Measurements from ENCODE around the gene RNF114. TPM values are rescaled to one million over a fixed set of nuclear protein-coding genes. Genes with fewer than 3 reads are reported as not detected.

Gene RNF114
- total and polyA plus RNA-seq, 10 of the 15 experiments (the other 5 are each of a cell fraction or from before 2014, with no cell fraction given), result 28.0 to 82.3 (median 47.2) TPM

DNA sequence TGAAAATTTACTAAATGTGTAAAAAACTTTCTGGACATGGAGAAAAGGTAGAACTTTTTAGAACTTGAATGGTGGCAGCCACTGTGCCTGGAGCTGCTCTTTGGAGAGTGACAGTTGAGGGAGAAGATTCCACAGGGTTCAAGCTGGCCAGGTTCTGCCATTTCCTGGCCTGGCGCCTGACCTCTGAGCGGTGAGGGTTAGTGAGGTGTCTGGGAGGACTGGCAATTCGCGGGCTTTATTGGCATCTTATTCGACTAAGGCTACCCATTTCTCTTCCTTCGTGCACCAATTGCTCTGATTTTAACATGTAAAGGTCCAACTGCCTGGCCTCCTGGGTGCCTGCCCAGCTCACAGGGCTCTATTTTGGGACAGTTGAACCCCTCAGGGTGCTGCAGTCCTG, 49.0 kb downstream of the RNF114 start:
- H3K4me2 ChIP-seq (ENCODE audit: control insufficient read depth, insufficient read depth), result no peak overlapping the region
- no peak for DNase-seq (ENCODE audit: low read depth, low spot score)
- in situ Hi-C loops (cut with MboI), result no loop called here

More for the DNA sequence above, 49.0 kb downstream of the RNF114 start:
- TF ChIP-seq ZZZ3 (IDR thresholded peaks at IDR 0.05; ENCODE audit: control insufficient read depth, insufficient read length, low read depth) (no peak), BCL11A (IDR thresholded peaks at IDR 0.05; ENCODE audit: low read depth, low read length) (no peak), JUNB (IDR thresholded peaks at IDR 0.05) (no peak), NFYA (IDR thresholded peaks at IDR 0.05; ENCODE audit: borderline replicate concordance, low read depth, low read length) (no peak), POLR2AphosphoS2 (IDR thresholded peaks at IDR 0.05; ENCODE audit: low read depth, low read length) (no peak), YBX1 (IDR thresholded peaks at IDR 0.05) (no peak), CHD4 (IDR thresholded peaks at IDR 0.05) (no peak), POLR2AphosphoS5 (IDR thresholded peaks at IDR 0.05; ENCODE audit: low read length) (no peak), MYB (IDR thresholded peaks at IDR 0.05; ENCODE audit: borderline replicate concordance, low read depth, low read length) (no peak), NBN (IDR thresholded peaks at IDR 0.05) (no peak), SRF (IDR thresholded peaks at IDR 0.05; ENCODE audit: low read depth in 2 of 2, low read length in 2 of 2) (no peak), CBX3 (IDR thresholded peaks at IDR 0.05; ENCODE audit: borderline replicate concordance, low read depth) (no peak), SIN3A (IDR thresholded peaks at IDR 0.05; ENCODE audit: low read depth, low read length) (no peak), TCF12 (IDR thresholded peaks at IDR 0.05; ENCODE audit: low read depth, low read length) (no peak), EP300 (IDR thresholded peaks at IDR 0.05; ENCODE audit: borderline replicate concordance in 1 of 2, control insufficient read depth in 1 of 2, low read depth in 2 of 2, low read length in 2 of 2) (no peak), CREB1 (IDR thresholded peaks at IDR 0.05; ENCODE audit: low read depth) (no peak), ZSCAN29 (IDR thresholded peaks at IDR 0.05) (no peak)
- TF ChIP-seq, protein P1, sequence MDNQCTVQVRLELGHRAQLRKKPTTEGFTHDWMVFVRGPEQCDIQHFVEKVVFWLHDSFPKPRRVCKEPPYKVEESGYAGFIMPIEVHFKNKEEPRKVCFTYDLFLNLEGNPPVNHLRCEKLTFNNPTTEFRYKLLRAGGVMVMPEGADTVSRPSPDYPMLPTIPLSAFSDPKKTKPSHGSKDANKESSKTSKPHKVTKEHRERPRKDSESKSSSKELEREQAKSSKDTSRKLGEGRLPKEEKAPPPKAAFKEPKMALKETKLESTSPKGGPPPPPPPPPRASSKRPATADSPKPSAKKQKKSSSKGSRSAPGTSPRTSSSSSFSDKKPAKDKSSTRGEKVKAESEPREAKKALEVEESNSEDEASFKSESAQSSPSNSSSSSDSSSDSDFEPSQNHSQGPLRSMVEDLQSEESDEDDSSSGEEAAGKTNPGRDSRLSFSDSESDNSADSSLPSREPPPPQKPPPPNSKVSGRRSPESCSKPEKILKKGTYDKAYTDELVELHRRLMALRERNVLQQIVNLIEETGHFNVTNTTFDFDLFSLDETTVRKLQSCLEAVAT (IDR thresholded peaks at IDR 0.05), result no peak
- TF ChIP-seq, protein P2, sequence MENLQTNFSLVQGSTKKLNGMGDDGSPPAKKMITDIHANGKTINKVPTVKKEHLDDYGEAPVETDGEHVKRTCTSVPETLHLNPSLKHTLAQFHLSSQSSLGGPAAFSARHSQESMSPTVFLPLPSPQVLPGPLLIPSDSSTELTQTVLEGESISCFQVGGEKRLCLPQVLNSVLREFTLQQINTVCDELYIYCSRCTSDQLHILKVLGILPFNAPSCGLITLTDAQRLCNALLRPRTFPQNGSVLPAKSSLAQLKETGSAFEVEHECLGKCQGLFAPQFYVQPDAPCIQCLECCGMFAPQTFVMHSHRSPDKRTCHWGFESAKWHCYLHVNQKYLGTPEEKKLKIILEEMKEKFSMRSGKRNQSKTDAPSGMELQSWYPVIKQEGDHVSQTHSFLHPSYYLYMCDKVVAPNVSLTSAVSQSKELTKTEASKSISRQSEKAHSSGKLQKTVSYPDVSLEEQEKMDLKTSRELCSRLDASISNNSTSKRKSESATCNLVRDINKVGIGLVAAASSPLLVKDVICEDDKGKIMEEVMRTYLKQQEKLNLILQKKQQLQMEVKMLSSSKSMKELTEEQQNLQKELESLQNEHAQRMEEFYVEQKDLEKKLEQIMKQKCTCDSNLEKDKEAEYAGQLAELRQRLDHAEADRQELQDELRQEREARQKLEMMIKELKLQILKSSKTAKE (IDR thresholded peaks at IDR 0.05; ENCODE audit: low read depth, poor library complexity, severe bottlenecking), result no peak
- TF ChIP-seq, protein P3, sequence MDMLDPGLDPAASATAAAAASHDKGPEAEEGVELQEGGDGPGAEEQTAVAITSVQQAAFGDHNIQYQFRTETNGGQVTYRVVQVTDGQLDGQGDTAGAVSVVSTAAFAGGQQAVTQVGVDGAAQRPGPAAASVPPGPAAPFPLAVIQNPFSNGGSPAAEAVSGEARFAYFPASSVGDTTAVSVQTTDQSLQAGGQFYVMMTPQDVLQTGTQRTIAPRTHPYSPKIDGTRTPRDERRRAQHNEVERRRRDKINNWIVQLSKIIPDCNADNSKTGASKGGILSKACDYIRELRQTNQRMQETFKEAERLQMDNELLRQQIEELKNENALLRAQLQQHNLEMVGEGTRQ (IDR thresholded peaks at IDR 0.05; ENCODE audit: borderline replicate concordance, low read depth, low read length), result no peak
- Histone ChIP-seq H3K4me3 (no peak overlapping the region), H3K4me1 (ENCODE audit: control insufficient read depth, insufficient read depth, low read length) (no peaks in the 10 kb centered on the region; the same call in 1 of the 2 replicates), H2AFZ (ENCODE audit: control insufficient read depth, low read depth, low read length) (no peak overlapping the region), H3K36me3 (ENCODE audit: control insufficient read depth in 2 of 2, insufficient read depth in 2 of 2, low read length in 1 of 2) (no peaks in the 10 kb centered on the region), H3K9ac (ENCODE audit: control insufficient read depth, insufficient read depth, low read length) (no peak overlapping the region), H3K27me3 (replicated peaks in 1 of 2; ENCODE audit: control insufficient read depth in 2 of 2, insufficient read depth in 2 of 2, low read length in 1 of 2) (no peaks in the 10 kb centered on the region), H4K20me1 (ENCODE audit: control insufficient read depth, insufficient read depth) (no peaks in the 10 kb centered on the region), H3K79me2 (ENCODE audit: control insufficient read depth, insufficient read depth, low read length) (no peaks in the 10 kb centered on the region), H3K9me3 (replicated peaks; ENCODE audit: control insufficient read depth, insufficient read depth, low read length) (no peaks in the 10 kb centered on the region), H3K27ac (ENCODE audit: control insufficient read depth, insufficient read depth) (no peak overlapping the region)
- RAD21 ChIA-PET (ENCODE audit: unreplicated experiment), result interaction anchor here (0.7 to 0.9 kb wide), 2 partner anchors 11 to 82 kb away, joined by 3 read pairs; no protein-coding TSS in a partner anchor
- BruUV-seq (replicated peaks), result TSS peak; percentile 64
- WGBS (ENCODE audit: insufficient coverage, insufficient replicate concordance, low lambda C conversion rate, missing lambda C conversion rate), result 75% methylated on average over 6 of the region's 6 CpGs
- FAIRE-seq, result no peak
- SMC1A ChIA-PET (ENCODE audit: uncharacterized antibody, unreplicated experiment), result interaction anchor here (0.9 to 2.9 kb wide), 3 partner anchors 86 to 129 kb away, joined by 3 to 14 read pairs (median 3); no protein-coding TSS in a partner anchor
- CTCF ChIA-PET, result interaction anchor here (14.7 kb wide), 1 partner anchor 87 kb away, joined by 369 read pairs; no protein-coding TSS in a partner anchor
- ATAC-seq, result no peak
- POLR2A ChIA-PET, result no interaction called here
- intact Hi-C loops (cut with micrococcal nuclease; ENCODE audit: unreplicated experiment), result no loop called here

All from GM12878 (cell line).